HG03558 (cell line): Measurements from ENCODE around the gene SCGN.

ENCODE experiments used
- ATAC-seq: cut with Tn5 transposase; IDR thresholded peaks from one replicate; pipeline ENCODE4 v1.9.1; 2021; ENCODE audit warnings: moderate number of reproducible peaks; ENCODE audit not compliant: unreplicated experiment; ENCODE audit errors: extremely low read depth

SCGN gene

DNA sequence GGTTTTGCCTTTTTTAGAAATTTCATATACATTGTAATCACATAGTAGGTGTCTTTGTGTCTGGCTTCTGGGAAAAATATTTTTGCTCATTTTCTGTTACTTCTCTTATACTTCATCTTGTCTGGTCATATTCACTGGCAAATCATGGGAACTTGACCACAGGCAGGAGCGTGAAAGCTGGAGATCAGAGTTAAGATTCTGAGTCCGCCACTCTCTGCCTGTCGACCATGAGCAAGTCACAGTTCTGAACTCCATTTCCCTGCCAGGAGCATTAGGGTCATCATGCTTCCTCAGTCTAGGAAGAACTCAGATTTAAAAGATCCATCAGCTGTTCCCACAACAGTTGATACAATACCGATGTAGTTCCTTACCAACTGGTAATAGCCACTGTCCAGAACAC lies 12.4 kb upstream of the SCGN start:
- no peak for ATAC-seq

DNA sequence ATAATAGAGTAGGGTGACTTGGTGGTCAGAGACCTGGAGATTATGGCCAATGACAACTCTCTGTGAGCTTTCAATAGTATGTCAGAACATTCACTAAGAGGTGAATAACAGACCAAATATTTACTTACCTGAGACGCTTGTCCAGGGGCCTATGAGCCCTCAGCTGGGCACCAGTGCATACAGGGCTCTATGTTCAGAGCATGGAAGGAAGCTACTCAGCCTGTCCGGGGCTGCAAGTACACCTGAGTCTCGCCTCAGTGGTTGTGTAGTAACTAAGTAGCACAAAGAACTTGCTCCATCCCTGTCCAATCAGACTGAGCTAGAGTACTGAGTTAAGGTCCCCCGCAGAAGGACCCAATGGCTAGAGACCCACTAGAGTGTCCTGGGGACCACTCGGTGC lies 11.6 kb upstream of the SCGN start:
- no peak for ATAC-seq

DNA sequence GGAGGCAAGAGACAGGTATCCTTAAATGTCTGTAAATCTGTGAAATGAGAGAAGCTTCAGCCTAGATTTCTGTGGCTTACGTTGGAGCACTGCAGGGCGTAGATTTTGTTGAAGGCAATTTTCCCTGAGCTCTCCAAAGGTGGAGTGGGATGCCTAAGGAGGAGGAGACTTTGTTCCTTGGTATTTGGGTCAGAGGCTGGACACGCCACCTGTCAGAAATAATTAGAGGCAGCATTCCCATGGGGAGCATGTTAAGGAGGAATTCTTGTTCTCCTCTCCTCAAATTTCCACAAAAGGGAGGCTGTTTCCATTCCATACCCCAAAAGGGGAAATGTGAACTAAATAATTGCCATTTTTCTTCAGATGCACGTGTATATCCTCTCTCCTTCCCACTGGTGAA lies 11.1 kb upstream of the SCGN start:
- ATAC-seq: no peak

DNA sequence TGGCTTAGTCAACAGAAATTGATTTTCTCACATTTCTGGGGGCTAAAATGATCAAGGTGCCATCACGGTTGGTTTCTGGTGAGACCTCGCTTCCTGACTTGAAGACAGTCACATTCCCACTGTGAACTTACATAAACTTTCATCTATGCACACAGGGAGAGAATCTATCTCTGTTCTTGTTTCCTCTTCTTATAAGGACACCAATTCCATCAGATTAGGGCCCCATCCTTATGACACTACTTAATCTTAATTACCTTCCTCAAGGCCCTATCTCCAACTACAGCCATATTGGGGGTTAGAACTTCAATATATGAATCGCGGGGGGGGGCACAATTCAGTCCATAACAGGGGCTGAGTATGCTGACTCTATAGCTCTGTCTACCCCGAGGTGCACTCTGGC lies 10.6 kb upstream of the SCGN start:
- ATAC-seq: no peak

DNA sequence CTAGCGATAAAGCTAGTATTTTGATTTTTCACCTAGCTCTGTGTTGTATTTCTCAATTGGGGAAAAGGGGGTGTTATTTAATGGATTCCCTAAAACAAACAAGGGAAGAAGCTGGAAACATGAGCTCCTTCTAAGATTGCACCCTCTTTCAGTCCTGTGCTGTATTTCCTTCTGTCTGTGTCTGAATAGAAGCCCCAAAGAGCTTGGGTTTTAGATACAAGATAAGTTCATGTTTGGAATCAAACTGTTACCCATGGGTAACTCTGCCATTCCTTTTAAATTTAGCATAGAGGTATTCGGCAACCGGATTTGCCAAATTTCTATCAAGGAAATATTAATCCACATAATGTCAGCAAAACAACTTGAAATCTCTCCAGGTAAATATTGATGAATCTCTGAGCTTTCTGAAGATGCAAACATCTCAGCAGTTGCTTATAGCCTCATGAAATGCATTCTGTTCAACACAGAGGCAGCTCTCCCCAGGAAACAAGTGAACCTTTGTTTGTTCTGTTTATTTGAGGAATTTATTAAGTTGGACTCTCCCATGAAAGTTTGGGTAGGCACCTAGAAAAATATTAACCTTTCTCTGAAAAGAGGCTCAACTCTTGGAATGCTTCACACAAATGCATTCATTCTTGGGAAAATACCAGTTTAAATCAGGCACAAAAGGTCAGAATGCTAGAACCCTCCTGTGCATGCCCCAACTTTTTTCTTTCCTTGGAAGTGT lies 9.9 kb upstream of the SCGN start:
- ATAC-seq: no peak

DNA sequence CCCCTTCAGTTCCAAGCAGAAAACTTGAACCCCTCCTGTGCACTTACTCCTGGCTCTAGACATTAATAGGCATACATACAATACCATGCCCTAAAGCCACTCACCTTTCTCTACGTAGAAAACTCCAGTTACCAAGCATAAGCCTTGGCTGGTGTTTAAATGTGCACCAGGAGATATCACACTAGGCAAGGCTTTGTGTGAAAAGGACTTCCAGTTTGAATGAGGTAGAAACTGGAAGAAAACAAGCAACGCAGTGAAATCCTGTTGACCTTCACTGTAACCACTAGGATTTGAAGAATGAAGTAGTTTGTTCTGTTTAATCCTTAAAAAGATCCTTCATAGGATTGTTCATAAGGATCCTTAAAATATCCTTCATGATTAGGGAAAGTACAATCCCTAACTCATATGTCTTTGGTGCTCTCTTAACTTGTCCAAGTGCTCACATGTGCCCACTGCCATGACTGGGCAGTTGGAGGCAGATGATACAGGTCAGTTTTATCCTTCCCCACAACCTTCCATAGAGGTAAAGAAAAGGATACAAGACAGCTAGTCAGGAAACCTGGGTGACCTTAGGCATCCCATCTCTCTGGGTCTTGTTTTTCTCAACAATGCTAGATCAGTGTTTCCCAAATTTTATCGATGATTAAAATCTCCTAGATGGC lies 9.2 kb upstream of the SCGN start:
- ATAC-seq: no peak

DNA sequence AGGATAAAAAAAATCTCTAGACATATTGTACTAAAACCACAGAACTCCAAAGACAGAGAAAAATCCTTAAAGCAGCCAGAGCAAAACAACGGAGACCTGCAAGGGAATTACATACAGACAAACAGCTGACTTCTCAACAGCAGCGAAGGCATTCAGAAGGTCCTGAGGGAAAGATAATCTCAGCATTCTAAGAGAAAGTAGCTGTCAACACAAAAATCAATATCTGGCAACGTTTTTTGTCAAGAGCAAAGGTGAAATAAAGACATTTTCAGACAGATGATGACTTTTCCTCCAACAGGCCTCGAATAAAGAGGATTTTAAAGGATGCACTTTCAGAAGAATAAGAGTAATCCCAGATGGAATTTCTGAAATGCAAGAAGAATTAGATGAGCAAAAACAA lies 6.1 kb upstream of the SCGN start:
- ATAC-seq: no peak

DNA sequence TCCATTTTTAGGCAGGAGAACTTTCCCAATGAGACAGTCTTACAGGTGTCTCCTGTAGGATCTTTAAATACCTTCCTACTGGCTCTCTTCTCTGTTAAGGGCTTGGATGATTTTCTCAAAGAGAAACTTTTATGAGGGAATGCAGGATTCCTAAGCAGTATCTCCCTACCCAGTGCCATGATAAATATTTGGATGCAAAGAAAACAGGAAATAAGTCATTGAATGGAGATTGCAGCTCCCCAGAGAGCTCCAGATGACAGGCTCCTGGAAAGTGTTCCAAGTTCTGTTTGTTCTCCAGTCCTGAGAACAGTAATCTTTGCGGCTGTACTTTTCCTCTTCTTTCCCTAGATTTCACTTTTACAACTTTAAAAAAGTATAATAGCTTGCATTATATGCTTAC lies 2.4 kb upstream of the SCGN start:
- no peak for ATAC-seq

DNA sequence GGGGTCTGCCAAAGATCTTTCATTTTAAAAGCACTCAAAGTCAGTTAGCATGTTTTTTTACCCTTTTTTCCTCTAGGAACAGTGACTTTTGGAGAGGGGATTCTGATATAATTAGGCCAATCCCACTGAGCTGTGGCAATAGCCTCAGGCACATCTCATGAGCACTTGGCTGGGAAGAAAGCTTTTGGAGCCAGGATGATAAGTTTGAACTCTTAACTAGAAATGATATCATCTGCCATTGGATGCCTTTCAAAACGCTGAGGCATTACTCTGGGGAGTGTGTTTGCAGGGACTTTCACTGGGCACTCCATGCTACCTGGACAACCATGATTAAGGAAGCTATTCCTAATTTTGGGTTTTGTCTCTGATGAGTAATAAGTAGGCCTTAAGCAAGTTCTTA lies 3.7 kb downstream of the SCGN start:
- no peak for ATAC-seq

DNA sequence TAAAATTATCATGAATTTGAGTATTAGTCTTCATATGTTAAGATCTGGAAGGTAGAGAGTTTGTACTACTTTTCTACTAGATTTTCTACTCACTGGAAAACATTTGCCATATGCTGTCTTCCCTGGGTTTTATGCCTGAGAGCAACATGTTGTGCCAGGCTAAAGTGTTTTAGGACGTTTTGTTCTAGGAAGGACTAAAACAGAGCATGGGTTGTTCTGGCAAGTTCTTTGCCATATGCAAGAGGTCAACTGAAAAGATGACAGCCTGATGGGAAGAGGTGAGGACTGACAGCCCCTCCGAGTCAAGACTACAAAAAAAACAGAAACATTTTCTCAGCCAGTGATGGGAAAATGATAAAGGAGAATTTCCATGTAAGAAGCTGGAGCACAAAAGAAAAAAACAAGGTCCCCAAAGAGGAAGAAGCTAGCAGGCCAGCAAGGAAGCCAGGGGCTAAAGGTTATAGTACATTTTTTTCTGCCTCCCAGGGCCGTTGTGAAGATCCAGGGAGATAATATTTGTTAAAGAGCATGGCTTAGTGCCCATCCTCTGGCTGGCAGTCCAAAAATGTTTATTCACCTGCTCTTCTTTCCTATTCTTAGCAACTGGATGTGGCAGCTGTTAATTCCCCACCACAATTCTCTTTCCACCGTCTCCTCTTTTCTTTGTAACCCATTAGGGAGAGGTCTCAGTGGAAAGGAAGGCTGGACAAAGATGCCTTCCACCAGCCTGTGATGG lies 7.8 kb downstream of the SCGN start:
- no peak for ATAC-seq

DNA sequence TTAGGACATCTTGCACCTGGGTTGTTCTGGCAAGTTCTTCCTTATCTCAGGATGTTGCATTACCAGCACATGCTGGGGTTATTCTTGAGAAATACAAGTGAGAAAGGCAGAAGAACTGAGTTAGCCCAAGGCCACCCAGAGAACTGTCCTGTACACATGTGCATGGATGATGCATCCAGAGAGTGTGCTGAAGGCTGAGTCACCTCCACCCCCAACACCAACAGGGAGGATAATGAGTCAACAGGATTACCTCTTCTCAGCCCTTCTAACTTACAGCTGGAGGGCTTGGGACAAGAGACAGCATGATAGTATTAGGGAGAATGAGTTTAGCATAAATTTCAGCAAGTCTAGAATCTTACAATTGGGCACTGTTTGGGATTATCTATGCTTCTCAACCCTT lies 8.5 kb downstream of the SCGN start:
- no peak for ATAC-seq

DNA sequence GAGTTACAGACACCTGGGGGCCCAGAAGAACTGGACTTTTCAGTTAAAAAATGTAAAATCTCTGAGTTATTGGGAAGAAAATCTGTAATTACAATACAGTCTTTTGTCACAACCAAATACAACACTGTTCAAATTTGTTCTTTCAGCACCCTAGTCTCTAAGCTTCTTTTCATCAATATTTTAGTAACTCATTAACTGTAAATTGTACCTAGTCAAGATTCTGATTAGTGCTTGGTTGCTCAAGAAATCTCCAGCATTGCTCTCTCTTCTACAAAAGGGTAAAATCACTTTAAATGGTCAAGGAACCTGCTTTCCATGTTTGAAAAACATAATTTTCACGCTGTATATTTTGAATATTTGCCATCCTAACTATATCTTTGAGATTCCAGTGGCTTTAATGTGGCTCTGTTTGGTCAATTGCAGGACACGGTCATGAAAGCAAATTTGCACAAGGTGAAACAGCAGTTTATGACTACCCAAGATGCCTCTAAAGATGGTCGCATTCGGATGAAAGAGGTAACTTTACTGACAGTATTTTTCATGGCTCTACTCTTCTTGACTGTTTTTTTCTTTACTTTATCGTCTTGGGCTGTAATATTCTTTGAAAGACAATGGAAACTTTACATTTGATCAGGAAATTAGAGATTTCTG lies 9.2 kb downstream of the SCGN start:
- no peak for ATAC-seq

DNA sequence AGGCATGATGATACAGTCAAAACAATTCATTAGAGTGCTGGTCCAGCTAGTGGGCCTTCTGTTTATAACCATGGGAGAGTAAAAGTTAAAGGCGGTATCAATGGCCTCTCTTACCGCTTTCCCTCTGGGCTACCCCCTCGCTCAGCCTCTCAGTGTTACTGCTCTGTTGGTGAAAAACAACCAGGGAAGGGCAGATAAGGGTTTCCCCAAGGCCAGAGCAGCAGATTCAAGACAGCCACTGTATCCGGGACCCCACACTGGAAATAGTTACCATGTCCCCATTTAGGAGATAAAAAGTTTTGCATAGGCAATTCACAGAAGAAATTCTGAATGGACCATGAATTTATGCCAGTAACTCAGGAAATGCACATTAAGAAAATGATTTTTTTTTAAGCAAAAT lies 13.4 kb downstream of the SCGN start:
- no peak for ATAC-seq

DNA sequence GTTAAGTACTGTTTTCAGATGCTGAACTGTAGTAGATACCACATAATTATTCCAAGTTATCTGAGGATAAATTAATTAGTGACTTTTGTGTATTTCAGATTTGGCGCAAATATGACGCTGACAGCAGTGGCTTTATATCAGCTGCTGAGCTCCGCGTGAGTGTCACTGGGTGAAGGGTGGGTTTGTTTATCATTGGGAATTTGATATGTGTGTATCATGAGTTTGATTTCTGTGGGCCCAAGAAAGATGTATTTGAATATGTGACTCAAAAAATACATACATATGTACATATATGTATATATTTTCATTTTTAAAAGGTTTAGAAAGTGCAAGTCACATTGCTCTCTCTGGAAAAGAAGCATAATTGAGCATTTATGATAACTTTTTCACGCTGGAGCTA lies 17.4 kb downstream of the SCGN start:
- ATAC-seq: no peak

DNA sequence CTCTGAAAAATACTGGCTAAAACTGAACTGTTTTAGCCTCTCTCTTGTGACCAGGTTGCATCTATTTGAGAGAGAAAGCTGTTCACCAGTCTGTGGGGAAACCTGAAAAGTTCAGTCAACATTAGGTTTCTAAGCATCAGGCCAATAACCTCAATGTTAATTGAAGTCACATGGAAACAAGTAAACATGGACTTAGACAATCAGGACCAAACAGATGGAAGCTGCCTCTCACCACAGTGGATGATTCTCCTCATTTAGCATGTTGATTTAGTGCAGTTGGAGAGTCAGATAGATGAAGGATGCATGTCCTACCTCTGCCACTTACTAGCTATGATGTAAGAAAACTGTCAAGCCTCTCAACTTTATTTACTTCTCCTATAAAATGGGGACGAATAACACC lies 18.2 kb downstream of the SCGN start:
- no peak for ATAC-seq

DNA sequence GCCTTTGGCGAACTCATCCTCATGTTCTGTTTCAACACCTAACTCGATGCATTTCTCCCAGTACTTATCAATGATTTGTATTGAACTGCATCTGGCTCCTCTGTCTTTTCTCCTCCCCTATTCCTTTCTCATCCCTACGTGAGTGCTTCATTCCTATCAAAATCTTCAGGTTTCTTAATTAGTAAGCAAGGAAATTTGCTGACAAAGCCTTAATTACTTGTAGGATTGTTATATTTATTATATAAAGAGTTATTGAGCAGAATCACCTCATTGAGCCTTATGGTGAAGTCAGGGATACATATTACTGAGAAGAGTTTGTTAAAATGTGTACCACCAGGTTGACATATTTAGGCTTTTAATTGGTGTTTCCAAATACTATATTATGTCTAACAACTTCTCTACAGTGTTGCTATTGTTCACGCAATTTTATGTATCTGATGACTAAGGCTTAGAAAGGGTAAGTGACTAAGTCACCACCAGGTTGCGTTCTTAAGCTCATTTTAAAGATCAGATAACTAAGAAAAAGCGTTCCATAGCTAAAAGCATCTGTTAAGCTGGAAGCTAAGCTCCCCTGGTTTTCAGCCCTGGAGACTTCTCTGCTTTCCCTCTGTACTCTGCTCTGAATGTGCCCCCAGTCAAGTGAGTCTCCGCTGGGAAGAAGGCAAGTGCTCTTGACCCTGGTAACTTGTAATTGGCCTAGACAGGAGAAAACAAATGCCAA lies 18.9 kb downstream of the SCGN start:
- no peak for ATAC-seq

DNA sequence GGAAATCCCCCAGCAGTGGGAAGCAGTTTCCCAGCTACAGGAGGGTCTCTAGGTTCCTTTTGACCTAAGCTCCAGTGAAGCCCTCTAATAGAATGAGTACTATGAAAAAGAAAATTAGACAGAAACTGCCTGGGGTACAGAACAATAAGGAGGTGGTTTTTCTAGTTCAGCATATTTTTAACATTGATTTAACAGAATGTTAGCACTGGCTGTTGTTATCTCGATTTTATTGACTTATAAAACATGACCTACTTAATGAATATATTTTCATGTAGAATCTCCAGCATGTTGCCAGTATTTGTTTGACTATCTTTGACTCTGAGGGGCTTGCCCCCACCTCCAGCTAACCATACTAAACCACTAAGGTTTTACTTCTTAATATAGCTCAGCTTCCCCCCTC lies 19.6 kb downstream of the SCGN start:
- no peak for ATAC-seq

DNA sequence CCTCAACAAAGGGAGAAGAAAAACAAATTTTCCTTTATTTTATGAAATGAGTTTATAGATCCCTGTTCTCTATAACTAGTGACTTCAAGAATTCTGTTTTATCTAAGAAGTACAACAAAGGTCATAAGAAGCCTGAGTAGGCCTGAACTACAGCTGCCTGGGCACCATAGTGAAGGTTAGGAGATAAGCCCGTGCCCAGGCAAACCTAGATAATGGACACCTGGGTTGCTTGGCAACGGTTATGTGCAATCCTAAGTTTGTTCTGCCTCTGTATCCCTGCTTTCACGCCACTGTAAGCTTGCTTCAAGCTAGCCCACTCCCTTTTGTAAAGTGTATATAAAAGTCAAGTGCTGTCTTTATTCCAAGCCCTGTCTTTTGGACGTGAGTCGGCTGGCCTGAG lies 23.2 kb downstream of the SCGN start:
- no peak for ATAC-seq

DNA sequence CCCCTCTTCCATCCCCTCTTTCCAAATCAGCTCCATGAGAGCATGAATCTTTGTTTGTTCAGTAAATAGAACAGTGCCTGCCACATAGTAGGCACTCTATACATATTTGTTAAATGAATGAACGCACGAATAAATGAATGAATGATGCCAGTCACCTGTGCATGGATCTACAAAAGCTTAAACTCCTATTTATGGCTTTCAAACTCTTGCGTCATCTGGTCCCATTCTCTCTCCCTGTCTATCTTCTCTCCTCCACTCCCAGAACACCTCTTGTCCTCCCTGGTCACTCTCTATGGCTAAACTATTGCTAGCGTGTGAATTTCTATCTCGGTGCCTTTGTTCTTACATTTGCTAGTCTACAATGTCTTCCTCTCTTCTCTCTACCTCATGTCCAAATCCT lies 24.8 kb downstream of the SCGN start:
- ATAC-seq: no peak

DNA sequence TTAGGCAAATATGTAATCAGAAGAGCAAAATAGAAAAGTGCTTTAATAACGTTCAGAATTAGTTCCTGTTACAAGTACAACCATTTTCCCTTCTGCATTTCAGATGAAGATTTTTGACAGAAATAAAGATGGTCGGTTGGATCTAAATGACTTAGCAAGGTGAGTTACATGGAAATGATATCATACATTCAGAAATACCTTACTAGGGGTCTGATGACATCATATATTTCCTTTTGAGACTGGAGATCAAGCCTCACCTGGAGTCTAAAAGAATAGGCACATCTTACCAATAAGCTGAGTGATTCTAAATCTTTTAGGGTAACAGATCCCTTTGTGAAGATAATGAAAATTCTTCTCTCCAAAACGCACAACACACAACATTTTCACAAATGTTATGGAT lies 29.8 kb downstream of the SCGN start:
- no peak for ATAC-seq

DNA sequence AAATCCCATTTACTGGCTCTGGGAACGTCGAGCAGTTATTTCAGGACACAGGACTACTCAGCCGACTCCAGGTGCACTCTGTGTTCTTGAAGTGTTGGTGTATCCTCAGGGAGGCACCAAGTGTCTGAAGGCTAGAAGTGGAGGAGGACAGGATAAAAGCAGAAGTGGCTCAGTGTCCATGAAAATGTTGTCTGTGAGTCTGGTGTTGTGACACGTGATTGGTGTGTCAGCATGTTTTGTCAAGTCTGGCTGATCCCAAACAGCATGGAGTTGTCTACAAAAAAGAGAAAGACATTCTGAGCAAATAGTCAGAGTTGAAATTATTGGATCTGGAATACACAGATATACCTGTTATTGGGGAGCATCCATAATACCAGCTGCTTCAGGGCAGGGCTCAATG lies 30.3 kb downstream of the SCGN start:
- ATAC-seq: no peak
